ENCODE data around the gene CIZ1. TPM values are rescaled to one million over a fixed set of nuclear protein-coding genes. Genes with fewer than 3 reads are reported as not detected.

Gene CIZ1
- total and polyA plus RNA-seq, 10 of the 15 experiments (the other 5 are each of a cell fraction or from before 2014, with no cell fraction given), result 1.8 to 91.6 (median 35.4) TPM

DNA sequence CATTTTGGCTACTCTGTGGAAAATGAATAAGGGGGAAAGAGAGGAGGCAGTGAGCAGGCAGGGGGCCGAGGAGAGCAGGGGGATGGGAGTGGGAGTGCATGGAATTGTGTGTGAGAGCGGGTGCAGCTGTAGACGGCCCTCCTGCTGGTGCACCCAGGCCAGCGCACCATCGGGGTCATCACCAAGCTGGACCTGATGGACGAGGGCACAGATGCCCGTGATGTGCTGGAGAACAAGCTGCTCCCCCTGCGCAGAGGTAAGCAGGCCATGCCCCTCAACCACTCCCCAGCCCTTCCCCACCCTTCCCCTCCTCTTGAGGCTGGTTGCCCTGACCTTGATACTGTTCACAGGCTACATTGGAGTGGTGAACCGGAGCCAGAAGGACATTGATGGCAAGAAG lies 28.5 kb upstream of the CIZ1 start (continued):
- TF ChIP-seq, protein P1, sequence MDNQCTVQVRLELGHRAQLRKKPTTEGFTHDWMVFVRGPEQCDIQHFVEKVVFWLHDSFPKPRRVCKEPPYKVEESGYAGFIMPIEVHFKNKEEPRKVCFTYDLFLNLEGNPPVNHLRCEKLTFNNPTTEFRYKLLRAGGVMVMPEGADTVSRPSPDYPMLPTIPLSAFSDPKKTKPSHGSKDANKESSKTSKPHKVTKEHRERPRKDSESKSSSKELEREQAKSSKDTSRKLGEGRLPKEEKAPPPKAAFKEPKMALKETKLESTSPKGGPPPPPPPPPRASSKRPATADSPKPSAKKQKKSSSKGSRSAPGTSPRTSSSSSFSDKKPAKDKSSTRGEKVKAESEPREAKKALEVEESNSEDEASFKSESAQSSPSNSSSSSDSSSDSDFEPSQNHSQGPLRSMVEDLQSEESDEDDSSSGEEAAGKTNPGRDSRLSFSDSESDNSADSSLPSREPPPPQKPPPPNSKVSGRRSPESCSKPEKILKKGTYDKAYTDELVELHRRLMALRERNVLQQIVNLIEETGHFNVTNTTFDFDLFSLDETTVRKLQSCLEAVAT (IDR thresholded peaks at IDR 0.05), result no peak
- TF ChIP-seq, protein P2, sequence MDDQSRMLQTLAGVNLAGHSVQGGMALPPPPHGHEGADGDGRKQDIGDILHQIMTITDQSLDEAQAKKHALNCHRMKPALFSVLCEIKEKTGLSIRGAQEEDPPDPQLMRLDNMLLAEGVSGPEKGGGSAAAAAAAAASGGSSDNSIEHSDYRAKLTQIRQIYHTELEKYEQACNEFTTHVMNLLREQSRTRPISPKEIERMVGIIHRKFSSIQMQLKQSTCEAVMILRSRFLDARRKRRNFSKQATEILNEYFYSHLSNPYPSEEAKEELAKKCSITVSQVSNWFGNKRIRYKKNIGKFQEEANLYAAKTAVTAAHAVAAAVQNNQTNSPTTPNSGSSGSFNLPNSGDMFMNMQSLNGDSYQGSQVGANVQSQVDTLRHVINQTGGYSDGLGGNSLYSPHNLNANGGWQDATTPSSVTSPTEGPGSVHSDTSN (IDR thresholded peaks at IDR 0.05; ENCODE audit: insufficient replicate concordance, low read depth, low read length), result no peak
- TF ChIP-seq, protein P3, sequence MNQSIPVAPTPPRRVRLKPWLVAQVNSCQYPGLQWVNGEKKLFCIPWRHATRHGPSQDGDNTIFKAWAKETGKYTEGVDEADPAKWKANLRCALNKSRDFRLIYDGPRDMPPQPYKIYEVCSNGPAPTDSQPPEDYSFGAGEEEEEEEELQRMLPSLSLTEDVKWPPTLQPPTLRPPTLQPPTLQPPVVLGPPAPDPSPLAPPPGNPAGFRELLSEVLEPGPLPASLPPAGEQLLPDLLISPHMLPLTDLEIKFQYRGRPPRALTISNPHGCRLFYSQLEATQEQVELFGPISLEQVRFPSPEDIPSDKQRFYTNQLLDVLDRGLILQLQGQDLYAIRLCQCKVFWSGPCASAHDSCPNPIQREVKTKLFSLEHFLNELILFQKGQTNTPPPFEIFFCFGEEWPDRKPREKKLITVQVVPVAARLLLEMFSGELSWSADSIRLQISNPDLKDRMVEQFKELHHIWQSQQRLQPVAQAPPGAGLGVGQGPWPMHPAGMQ (IDR thresholded peaks at IDR 0.05; ENCODE audit: borderline replicate concordance), result no peak

DNA sequence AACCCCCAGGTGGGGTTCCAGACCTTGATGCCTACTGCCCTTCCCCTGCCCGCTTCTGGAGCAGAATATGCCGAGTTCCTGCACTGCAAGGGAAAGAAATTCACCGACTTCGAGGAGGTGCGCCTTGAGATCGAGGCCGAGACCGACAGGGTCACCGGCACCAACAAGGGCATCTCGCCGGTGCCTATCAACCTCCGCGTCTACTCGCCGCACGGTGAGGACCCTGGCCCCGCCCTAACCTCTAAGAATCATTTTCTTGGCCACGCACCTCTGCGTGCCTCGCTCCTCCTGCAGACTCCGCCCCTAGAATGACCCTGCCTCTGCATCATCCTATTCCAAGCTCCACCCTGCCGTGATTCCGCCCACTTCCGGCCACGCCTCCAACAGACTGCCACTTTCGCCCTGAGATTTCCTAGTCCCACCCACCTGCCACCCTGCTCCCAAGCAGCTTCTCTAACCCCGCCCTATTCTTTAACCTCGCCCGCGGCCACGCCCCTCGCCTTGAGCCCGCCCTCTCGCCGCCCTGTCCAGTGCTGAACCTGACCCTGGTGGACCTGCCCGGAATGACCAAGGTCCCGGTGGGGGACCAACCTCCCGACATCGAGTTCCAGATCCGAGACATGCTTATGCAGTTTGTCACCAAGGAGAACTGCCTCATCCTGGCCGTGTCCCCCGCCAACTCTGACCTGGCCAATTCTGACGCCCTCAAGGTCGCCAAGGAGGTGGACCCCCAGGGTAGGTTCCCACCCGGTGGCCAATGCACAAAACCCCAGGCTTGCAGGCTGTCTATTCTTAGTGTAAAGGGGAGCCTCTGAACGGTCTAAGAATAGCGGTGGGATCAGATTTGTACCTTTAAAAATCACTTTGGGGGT lies 27.4 kb upstream of the CIZ1 start:
- H2AFZ ChIP-seq (ENCODE audit: control insufficient read depth, low read depth, low read length), result peak overlapping the region; percentile 79
- ChIA-PET POLR2A (no interaction called here), RAD21 (ENCODE audit: unreplicated experiment) (interaction anchor here (0.5 kb wide), 1 partner anchor 95 kb away, joined by 3 read pairs; no protein-coding TSS in a partner anchor), SMC1A (ENCODE audit: uncharacterized antibody, unreplicated experiment) (no interaction called here), CTCF (interaction anchor here (1.1 kb wide), 1 partner anchor 152 kb away, joined by 3 read pairs; the partner anchor contains the start of gene NAIF1)
- no peaks in the 10 kb centered on the region for H3K79me2 ChIP-seq (ENCODE audit: control insufficient read depth, insufficient read depth, low read length)
- no peaks in the 10 kb centered on the region for H4K20me1 ChIP-seq (ENCODE audit: control insufficient read depth, insufficient read depth)
- no peaks in the 10 kb centered on the region; a peak in 1 of 4 replicates for H3K27me3 ChIP-seq (replicated peaks in 1 of 2; ENCODE audit: control insufficient read depth in 2 of 2, insufficient read depth in 2 of 2, low read length in 1 of 2)
- ATAC-seq (peak; percentile 96), DNase-seq (ENCODE audit: low read depth, low spot score) (peak; percentile 83), FAIRE-seq (peak; percentile 95)
- no TSS peak for BruUV-seq (replicated peaks)
- intact Hi-C loops (cut with micrococcal nuclease; ENCODE audit: unreplicated experiment) (no loop called here), in situ Hi-C loops (cut with MboI) (no loop called here)
- H3K4me2 ChIP-seq (ENCODE audit: control insufficient read depth, insufficient read depth), result peak overlapping the region; percentile 85
- 9% methylated on average over 47 of the region's 47 CpGs for WGBS (ENCODE audit: insufficient coverage, insufficient replicate concordance, low lambda C conversion rate, missing lambda C conversion rate)
- peaks cover 5% of the 10 kb centered on the region; the same call in 1 of the 2 replicates for H3K4me1 ChIP-seq (ENCODE audit: control insufficient read depth, insufficient read depth, low read length)
- peak overlapping the region; percentile 52; the same call in 1 of the 2 replicates for H3K4me3 ChIP-seq
- H3K27ac ChIP-seq (ENCODE audit: control insufficient read depth, insufficient read depth), result no peak overlapping the region
- 0 out of 2 replicates have a peak overlapping the region, but pooled peaks have one; percentile 13 for H3K9ac ChIP-seq (ENCODE audit: control insufficient read depth, insufficient read depth, low read length)
- no peaks in the 10 kb centered on the region for H3K9me3 ChIP-seq (replicated peaks; ENCODE audit: control insufficient read depth, insufficient read depth, low read length)
- H3K36me3 ChIP-seq (ENCODE audit: control insufficient read depth in 2 of 2, insufficient read depth in 2 of 2, low read length in 1 of 2), result no peaks in the 10 kb centered on the region
- TF ChIP-seq NRF1 (conservative IDR thresholded peaks at IDR 0.05; ENCODE audit: low read depth, low read length), result no peak
- no peak for TF ChIP-seq EZH2 (IDR thresholded peaks at IDR 0.05; ENCODE audit: borderline replicate concordance, control insufficient read depth, low read depth, low read length)
- TF ChIP-seq, protein P4, sequence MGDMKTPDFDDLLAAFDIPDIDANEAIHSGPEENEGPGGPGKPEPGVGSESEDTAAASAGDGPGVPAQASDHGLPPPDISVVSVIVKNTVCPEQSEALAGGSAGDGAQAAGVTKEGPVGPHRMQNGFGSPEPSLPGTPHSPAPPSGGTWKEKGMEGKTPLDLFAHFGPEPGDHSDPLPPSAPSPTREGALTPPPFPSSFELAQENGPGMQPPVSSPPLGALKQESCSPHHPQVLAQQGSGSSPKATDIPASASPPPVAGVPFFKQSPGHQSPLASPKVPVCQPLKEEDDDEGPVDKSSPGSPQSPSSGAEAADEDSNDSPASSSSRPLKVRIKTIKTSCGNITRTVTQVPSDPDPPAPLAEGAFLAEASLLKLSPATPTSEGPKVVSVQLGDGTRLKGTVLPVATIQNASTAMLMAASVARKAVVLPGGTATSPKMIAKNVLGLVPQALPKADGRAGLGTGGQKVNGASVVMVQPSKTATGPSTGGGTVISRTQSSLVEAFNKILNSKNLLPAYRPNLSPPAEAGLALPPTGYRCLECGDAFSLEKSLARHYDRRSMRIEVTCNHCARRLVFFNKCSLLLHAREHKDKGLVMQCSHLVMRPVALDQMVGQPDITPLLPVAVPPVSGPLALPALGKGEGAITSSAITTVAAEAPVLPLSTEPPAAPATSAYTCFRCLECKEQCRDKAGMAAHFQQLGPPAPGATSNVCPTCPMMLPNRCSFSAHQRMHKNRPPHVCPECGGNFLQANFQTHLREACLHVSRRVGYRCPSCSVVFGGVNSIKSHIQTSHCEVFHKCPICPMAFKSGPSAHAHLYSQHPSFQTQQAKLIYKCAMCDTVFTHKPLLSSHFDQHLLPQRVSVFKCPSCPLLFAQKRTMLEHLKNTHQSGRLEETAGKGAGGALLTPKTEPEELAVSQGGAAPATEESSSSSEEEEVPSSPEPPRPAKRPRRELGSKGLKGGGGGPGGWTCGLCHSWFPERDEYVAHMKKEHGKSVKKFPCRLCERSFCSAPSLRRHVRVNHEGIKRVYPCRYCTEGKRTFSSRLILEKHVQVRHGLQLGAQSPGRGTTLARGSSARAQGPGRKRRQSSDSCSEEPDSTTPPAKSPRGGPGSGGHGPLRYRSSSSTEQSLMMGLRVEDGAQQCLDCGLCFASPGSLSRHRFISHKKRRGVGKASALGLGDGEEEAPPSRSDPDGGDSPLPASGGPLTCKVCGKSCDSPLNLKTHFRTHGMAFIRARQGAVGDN (IDR thresholded peaks at IDR 0.05), result no peak
- no peak for TF ChIP-seq WRNIP1 (IDR thresholded peaks at IDR 0.05; ENCODE audit: borderline replicate concordance, low read depth, low read length)
